Chondrocyte (in vitro differentiated cells): Measurements from ENCODE around the gene DUX4. TPM values are rescaled to one million over a fixed set of nuclear protein-coding genes. Genes with fewer than 3 reads are reported as not detected.

ENCODE experiments used
- total RNA-seq: library from RNA; stranded (reverse); gene quantifications from 3 replicates; pipeline ENCODE4 v1.2.1, GENCODE V29; 2021

Gene DUX4
- total RNA-seq, 1 donor from 2014 or later: not detected

Other genes starting within 250 kb of the DUX4 start
- 29.7 to 31.5 TPM (median 30.9 TPM) in 3 replicates for gene FRG1, start 232.9 kb upstream of the DUX4 start, total RNA-seq
- not detected in 3 replicates for gene FRG2, start 146.5 kb upstream of the DUX4 start, total RNA-seq
- gene DBET, start 109.3 kb upstream of the DUX4 start, total RNA-seq: not detected in 3 replicates